DMS153 (cell line): Measurements from ENCODE around the gene RCL1.
"Not testable (repeated sequence)": the region's sequence is repeated elsewhere in the genome, so short reads cannot be mapped to it uniquely, and the experiment has no call there.

Source experiments
- DNase-seq: peaks from one replicate; lab custom pipeline; 2025; lab: John Stamatoyannopoulos, UW

Gene RCL1

DNA sequence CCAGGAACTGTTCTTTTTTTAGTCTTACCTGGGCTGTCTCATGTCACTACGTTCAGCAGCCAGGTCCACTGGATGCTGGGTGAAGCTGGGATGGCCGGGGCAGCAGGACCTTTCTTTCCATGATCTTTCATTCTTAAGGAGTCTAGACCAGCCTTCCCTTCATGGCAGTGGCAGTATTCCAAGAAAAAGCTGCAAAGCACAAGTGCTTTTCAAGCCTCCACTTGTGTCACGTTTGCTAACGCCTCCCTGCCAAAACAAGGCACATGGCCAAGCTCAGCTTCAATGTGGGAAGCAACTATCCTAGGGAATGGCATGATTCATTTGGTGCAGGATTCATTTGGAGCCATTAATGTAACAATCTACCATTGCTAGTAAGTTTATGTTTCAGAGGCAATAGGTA lies 94.8 kb downstream of the RCL1 start:
- no peak for DNase-seq

DNA sequence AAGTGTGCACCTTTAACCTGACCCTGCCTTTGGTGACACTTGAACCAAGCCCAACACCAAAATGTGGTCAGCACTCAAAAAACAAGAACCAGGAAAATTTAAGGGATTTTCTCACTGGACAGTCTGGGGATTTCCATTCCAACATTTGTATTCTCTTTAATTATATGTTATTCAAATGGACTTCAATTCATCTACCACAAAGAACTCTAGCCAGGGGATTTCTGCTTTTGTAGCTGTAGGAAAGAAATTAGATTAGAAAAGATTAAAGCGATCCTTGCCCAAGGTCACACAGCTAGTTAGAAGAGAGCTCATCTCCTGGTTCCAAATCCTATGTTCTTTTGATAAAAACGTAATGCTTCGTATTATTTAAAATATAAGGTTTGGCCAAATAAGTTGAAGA lies 97.5 kb downstream of the RCL1 start:
- DNase-seq = no peak

DNA sequence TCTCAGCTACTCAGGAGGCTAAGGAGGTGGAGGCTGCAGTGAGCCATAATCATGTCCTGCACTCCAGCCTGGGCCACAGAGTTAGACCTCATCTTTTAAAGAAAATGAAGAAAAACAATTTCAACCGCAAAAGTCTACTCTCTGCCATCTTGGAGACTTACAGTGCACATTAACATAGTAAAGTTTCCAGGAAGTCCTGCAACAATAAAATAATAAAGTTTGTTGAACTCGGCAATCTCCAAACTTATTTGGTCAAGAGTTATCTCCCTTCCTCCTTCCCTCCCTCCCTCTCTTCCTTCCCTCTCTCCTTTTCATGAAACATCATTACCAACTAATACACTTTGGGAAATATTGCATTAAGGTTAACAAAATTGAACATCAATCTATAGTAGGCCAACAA lies 98.2 kb downstream of the RCL1 start:
- no peak for DNase-seq

DNA sequence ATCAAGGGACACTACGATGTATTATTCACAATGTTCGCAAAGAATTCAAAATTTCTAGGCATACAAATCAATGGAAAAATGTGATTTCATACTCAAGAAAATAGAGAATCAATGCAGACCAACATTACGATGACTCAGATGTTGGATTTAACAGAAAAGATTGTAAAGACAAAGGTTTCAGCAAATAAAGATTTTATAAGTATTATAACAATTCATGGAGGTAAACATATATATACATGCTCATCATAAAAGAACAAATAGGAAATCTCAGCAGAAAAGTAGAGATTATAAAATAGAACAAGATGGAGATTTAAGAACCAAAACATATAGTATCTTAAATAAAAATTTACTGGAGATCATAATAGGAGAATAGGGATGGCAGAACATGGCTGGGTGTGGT lies 98.9 kb downstream of the RCL1 start:
- no peak for DNase-seq

DNA sequence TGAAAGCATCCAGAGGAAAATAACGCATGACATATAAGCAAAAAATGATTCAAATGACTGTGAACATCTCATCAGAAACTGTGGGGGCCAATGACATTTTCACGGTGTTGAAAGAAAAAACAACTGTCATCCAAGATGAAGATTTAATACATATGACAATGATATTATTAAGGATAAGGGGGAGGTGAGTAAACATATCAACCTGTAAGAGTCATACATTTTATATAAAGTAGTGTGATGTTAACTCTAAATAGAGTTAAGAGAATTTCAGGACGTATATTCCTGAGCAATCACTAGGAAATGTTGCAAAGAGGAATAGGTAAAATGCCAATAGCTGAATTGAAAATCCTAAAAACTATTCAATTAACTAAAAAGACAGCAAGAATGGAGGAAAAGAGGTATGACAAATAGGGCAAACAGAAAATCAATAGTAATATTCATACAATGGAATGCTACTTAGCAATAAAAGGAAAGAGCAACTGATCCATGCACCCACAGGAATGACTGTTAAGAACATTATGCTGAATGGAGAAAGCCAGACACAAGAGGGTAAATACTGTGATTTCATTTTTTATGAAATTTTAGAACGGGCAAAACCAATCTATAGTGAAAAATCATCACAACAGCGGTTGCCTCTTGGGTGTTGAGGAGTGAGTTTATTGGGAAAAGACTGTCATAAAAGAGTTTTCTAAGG lies 99.9 kb downstream of the RCL1 start:
- DNase-seq = no peak

DNA sequence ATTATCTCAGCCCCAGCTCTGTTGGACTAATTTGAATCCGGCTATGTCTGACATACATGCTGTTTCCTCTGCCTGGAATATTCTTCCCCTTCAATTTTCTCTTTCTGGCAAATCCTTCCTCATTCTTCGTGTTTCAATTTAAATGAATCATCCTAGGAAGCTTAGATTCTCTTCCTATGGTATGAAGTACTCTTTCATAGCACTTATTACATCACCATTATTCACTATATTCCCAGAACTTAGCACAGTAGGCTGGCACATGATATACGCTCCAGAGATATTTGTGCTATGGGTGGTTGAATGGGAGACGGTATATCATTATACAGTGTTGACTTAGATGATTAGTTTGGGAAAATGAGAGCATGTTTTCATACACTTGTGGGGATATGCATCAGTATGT lies 101.3 kb downstream of the RCL1 start:
- DNase-seq = no peak

DNA sequence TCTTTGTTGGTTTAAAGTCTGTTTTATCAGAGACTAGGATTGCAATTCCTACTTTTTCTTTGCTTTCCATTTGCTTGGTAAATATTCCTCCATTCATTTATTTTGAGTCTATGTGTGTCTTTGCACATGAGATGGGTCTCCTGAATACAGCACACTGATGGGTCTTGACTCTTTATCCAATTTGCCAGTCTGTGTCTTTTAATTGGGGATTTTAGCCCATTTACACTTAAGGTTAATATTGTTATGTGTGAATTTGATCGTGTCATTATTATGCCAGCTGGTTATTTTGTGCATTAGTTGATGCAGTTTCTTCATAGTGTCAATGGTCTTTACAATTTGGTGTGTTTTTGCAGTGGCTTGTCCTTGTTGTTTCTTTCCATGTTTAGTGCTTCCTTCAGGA lies 107.1 kb downstream of the RCL1 start:
- DNase-seq = not testable (repeated sequence)

DNA sequence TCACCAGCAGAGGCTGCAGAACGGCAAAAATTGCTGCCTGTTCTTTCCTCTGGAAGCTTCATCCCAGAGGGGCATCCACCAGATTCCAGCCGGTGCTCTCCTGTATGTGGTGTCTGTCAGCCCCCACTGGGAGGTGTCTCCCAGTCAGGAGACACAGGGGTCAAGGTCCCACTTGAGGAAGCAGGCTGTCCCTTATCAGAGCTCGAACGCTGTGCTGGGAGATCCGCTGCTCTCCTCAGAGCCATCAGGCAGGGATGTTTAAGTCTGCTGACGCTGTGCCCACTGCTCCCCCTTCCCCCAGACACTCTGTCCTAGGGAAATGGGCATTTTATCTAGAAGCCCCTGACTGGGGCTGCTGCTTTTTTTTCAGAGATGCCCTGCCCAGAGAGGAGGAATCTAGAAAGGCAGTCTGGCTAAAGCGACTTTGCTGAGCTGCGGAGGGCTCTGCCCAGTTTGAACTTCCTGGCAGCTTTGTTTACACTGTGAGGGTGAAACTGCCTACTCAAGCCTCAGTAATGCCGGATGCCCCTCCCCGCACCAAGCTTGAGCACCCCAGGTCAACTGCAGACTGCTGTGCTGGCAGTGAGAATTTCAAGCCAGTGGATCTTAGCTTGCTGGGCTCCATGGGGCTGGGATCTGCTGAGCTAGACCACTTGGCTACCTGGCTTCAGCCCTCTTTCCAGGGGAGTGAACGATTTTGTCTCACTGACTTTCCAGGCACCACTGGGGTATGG lies 108.8 kb downstream of the RCL1 start:
- DNase-seq = peak; percentile 13

DNA sequence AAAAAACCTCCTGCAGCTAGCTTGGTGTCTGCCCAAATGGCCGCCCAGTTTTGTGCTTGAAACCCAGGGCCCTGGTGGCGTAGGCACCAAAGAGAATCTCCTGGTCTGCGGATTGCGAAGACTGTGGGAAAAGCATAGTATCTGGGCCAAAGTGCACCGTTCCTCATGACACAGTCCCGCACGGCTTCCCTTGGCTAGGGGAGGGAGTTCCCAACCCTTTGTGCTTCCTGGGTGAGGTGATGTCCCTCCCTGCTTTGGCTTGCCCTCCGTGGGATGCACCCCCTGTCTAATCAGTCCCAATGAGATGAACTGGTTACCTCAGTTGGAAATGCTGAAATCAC lies 109.4 kb downstream of the RCL1 start:
- no peak for DNase-seq

DNA sequence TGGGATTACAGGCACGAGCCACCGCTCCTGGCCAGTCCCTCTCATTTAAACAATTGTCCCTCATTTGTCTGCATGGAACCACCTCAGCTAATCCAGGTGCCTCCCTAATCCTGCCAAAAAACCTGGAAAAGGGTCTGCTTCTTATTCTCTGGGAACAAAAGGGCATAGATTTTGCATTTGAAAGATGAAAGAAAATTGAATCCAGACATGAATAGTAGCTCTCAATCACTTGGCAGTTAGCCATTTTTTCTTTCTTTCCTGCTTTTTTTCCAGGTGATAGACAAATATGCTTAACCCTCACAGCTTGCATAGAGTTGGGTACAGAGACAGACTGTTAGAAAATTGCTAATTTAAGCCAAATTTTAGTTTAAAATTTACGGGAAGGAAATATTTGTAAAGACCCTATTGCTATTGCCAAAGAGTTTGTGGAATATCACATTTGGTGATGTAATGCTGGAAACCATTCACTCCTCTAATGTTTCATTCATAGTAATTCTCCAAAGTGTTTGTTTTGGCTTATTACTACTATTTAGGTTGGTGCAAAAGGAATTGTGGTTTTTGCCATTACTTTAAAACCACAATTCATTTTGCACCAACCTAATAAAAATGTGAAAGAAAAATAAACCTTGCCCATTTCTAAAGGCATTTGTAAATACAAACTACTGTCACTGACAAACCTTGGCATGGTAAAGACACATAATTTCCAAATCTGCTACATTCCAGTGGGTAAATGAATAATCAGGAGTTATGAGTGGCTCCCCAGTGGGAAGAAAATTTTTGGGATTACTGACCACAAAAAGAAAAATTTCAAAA lies 111.8 kb downstream of the RCL1 start:
- DNase-seq = peak; percentile 3

DNA sequence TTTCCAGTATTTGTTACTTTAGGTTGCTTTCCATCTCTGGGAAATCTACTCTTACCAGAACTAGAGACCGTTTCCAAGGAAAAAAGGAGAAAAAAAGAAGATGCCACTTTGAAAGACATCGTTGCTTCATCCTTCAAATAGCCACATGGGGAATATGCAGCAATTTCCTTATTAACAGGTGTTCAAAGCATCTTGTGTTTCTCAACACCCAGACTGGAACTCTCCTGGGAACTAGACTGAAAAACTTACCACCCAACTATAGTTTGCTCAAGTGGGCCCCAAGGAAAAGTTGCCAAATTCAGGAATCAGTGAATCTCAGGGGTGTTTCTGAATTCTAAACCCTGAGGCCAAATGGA lies 112.4 kb downstream of the RCL1 start:
- DNase-seq = no peak
